ENCODE measurements around the gene ZNF613. TPM values are rescaled to one million over a fixed set of nuclear protein-coding genes. Genes with fewer than 3 reads are reported as not detected.
"Not testable (repeated sequence)": the region's sequence is repeated elsewhere in the genome, so short reads cannot be mapped to it uniquely, and the experiment has no call there.

The ZNF613 gene
- total RNA-seq, 1 experiment from 2014 or later: 3.1 TPM

GRCh38 chr19:51959791-51960190, 32.5 kb downstream of the ZNF613 start:
- H3K4me1 ChIP-seq (ENCODE audit: insufficient read depth, low read length): no peaks in the 10 kb centered on the region
- no peak overlapping the region for H3K4me3 ChIP-seq (ENCODE audit: low read length)
- peaks cover 22% of the 10 kb centered on the region for H3K36me3 ChIP-seq (ENCODE audit: low read depth, low read length)
- H3K79me2 ChIP-seq (ENCODE audit: low read length): no peaks in the 10 kb centered on the region
- no peak for TF ChIP-seq CTCF (conservative IDR thresholded peaks at IDR 0.05; ENCODE audit: low read depth, low read length)
- TF ChIP-seq EZH2 (IDR thresholded peaks at IDR 0.05; ENCODE audit: low read length, unreplicated experiment): no peak
- TF ChIP-seq EZH2phosphoT487 (IDR thresholded peaks at IDR 0.05; ENCODE audit: borderline replicate concordance, low read length): no peak
- no peaks in the 10 kb centered on the region for H4K20me1 ChIP-seq (ENCODE audit: low read length)
- no peak overlapping the region for H3K9ac ChIP-seq (ENCODE audit: low read length)
- POLR2A ChIA-PET (ENCODE audit: unreplicated experiment): no interaction called here
- CTCF ChIA-PET: no interaction called here
- H3K27me3 ChIP-seq (ENCODE audit: low read length): no peaks in the 10 kb centered on the region
- no peak for ATAC-seq
- BruUV-seq (replicated peaks): no TSS peak
- H3K9me3 ChIP-seq (ENCODE audit: low read length): peaks cover 48% of the 10 kb centered on the region
- H3K4me2 ChIP-seq (ENCODE audit: low read length): no peak overlapping the region
- H3K27ac ChIP-seq (ENCODE audit: low read length): no peak overlapping the region
- DNase-seq: no peak
- no peaks in the 10 kb centered on the region for H3K9me2 ChIP-seq (replicated peaks; ENCODE audit: low read length)
- no peak overlapping the region for H2AFZ ChIP-seq (ENCODE audit: low read length)
- H3F3A ChIP-seq (ENCODE audit: low read length, unreplicated experiment): no peaks in the 10 kb centered on the region
- intact Hi-C loops (cut with micrococcal nuclease): no loop called here

GRCh38 chr19:51960621-51961233, 33.5 kb downstream of the ZNF613 start:
- Histone ChIP-seq H3K9me3 (ENCODE audit: low read length) (peaks cover 49% of the 10 kb centered on the region), H3K36me3 (ENCODE audit: low read depth, low read length) (peaks cover 31% of the 10 kb centered on the region)
- H3K27ac ChIP-seq (ENCODE audit: low read length); H3F3A ChIP-seq (ENCODE audit: low read length, unreplicated experiment); intact Hi-C loops (cut with micrococcal nuclease); H3K9me2 ChIP-seq (replicated peaks; ENCODE audit: low read length); H3K9ac ChIP-seq (ENCODE audit: low read length); ATAC-seq; CTCF ChIA-PET; DNase-seq; H3K4me2 ChIP-seq (ENCODE audit: low read length); H4K20me1 ChIP-seq (ENCODE audit: low read length); H3K79me2 ChIP-seq (ENCODE audit: low read length); H2AFZ ChIP-seq (ENCODE audit: low read length); H3K4me3 ChIP-seq (ENCODE audit: low read length); H3K27me3 ChIP-seq (ENCODE audit: low read length); H3K4me1 ChIP-seq (ENCODE audit: insufficient read depth, low read length); BruUV-seq (replicated peaks); POLR2A ChIA-PET (ENCODE audit: unreplicated experiment): not testable (repeated sequence)

GRCh38 chr19:51965583-51965982, 38.3 kb downstream of the ZNF613 start:
- DNase-seq (no peak), ATAC-seq (no peak)
- Histone ChIP-seq H3K9me2 (replicated peaks; ENCODE audit: low read length) (no peaks in the 10 kb centered on the region), H3K4me3 (ENCODE audit: low read length) (no peak overlapping the region; the same call in 1 of the 2 replicates), H2AFZ (ENCODE audit: low read length) (no peak overlapping the region), H3K9me3 (ENCODE audit: low read length) (peaks cover 63% of the 10 kb centered on the region), H3K4me1 (ENCODE audit: insufficient read depth, low read length) (no peaks in the 10 kb centered on the region), H3K36me3 (ENCODE audit: low read depth, low read length) (peaks cover 72% of the 10 kb centered on the region), H3K79me2 (ENCODE audit: low read length) (no peaks in the 10 kb centered on the region), H3K9ac (ENCODE audit: low read length) (no peak overlapping the region), H3F3A (ENCODE audit: low read length, unreplicated experiment) (no peaks in the 10 kb centered on the region), H3K27ac (ENCODE audit: low read length) (no peak overlapping the region), H4K20me1 (ENCODE audit: low read length) (no peaks in the 10 kb centered on the region), H3K27me3 (ENCODE audit: low read length) (no peaks in the 10 kb centered on the region), H3K4me2 (ENCODE audit: low read length) (no peak overlapping the region)
- intact Hi-C loops (cut with micrococcal nuclease): no loop called here
- POLR2A ChIA-PET (ENCODE audit: unreplicated experiment): no interaction called here
- BruUV-seq (replicated peaks): no TSS peak
- TF ChIP-seq EZH2 (IDR thresholded peaks at IDR 0.05; ENCODE audit: low read length, unreplicated experiment) (no peak), CTCF (conservative IDR thresholded peaks at IDR 0.05; ENCODE audit: low read depth, low read length) (no peak), EZH2phosphoT487 (IDR thresholded peaks at IDR 0.05; ENCODE audit: borderline replicate concordance, low read length) (no peak)
- CTCF ChIA-PET: no interaction called here
